H9 (cell line): ENCODE data around the gene SLIT1. TPM values are rescaled to one million over a fixed set of nuclear protein-coding genes. Genes with fewer than 3 reads are reported as not detected.

ENCODE experiments used
- DNase-seq: peaks from one replicate; pipeline ENCODE4 v3.0.0-alpha.2; 2017
- H2AFZ ChIP-seq: one replicate; pipeline ENCODE4 v1.6.1; 2013; ENCODE audit warnings: mild to moderate bottlenecking, low read length, control low read depth, moderate library complexity
- H2AK5ac ChIP-seq: 2 replicates; pipeline ENCODE4 v1.6.1; 2013; ENCODE audit warnings: low read length, control low read depth, mixed read lengths; ENCODE audit not compliant: insufficient read length
- H2BK120ac ChIP-seq: one replicate; pipeline ENCODE4 v1.6.1; 2013; ENCODE audit warnings: low read depth, mild to moderate bottlenecking, low read length, control low read depth, inconsistent platforms; ENCODE audit not compliant: poor library complexity, severe bottlenecking
- H2BK12ac ChIP-seq: 2 replicates; pipeline ENCODE4 v1.6.1; 2013; ENCODE audit warnings: low read length, control low read depth, mixed read lengths, low read depth; ENCODE audit not compliant: insufficient read length
- H2BK15ac ChIP-seq: 2 replicates; pipeline ENCODE4 v1.6.1; 2013; ENCODE audit warnings: low read depth, low read length, control low read depth
- H2BK20ac ChIP-seq: one replicate; pipeline ENCODE4 v1.6.1; 2013; ENCODE audit warnings: low read depth, mild to moderate bottlenecking, low read length, control low read depth, inconsistent platforms; ENCODE audit not compliant: poor library complexity, severe bottlenecking
- H2BK5ac ChIP-seq: 2 replicates; pipeline ENCODE4 v1.6.1; 2013; ENCODE audit warnings: low read length, control low read depth, mixed read lengths; ENCODE audit not compliant: insufficient read length
- H3K14ac ChIP-seq: 2 replicates; pipeline ENCODE4 v1.6.1; 2013; ENCODE audit warnings: low read length, control low read depth; ENCODE audit not compliant: insufficient read depth
- H3K18ac ChIP-seq: 2 replicates; pipeline ENCODE4 v1.6.1; 2013; ENCODE audit warnings: low read depth, mild to moderate bottlenecking, mixed read lengths, low read length, control low read depth; ENCODE audit not compliant: insufficient read length
- H3K23ac ChIP-seq: 2 replicates; pipeline ENCODE4 v1.6.1; 2013; ENCODE audit warnings: low read length, control low read depth, mixed read lengths, low read depth; ENCODE audit not compliant: insufficient read length
- H3K23me2 ChIP-seq: 2 replicates; pipeline ENCODE4 v1.6.1; 2013; ENCODE audit warnings: low read depth, mild to moderate bottlenecking, mixed read lengths, low read length, control low read depth; ENCODE audit not compliant: insufficient read length, poor library complexity, severe bottlenecking
- H3K27ac ChIP-seq: 2 replicates; pipeline ENCODE4 v1.5.1; 2013; ENCODE audit warnings: low read length, control low read depth, mixed read lengths, low read depth; ENCODE audit not compliant: insufficient read length
- H3K27me3 ChIP-seq: 2 replicates; pipeline ENCODE4 v1.6.1; 2013; ENCODE audit warnings: low read length, control low read depth, inconsistent platforms; ENCODE audit not compliant: insufficient read depth
- H3K4ac ChIP-seq: 2 replicates; pipeline ENCODE4 v1.6.1; 2013; ENCODE audit warnings: low read depth, mild to moderate bottlenecking, control low read depth, inconsistent platforms, low read length, moderate library complexity
- H3K4me1 ChIP-seq: 2 replicates; pipeline ENCODE4 v1.6.1; 2013; ENCODE audit warnings: low read length, control low read depth, inconsistent platforms; ENCODE audit not compliant: insufficient read depth
- H3K4me2 ChIP-seq: 2 replicates; pipeline ENCODE4 v1.6.1; 2013; ENCODE audit warnings: low read length, control low read depth, mixed read lengths; ENCODE audit not compliant: insufficient read length, insufficient read depth
- H3K56ac ChIP-seq: 2 replicates; pipeline ENCODE4 v1.6.1; 2013; ENCODE audit warnings: low read depth, mild to moderate bottlenecking, mixed read lengths, low read length, control low read depth; ENCODE audit not compliant: insufficient read length
- H3K79me1 ChIP-seq: 2 replicates; pipeline ENCODE4 v1.6.1; 2013; ENCODE audit warnings: low read depth, mild to moderate bottlenecking, moderate library complexity, low read length, control low read depth, inconsistent platforms; ENCODE audit not compliant: insufficient read depth, poor library complexity, severe bottlenecking
- H3K79me2 ChIP-seq: 2 replicates; pipeline ENCODE4 v1.6.1; 2013; ENCODE audit warnings: low read length, control low read depth, inconsistent platforms; ENCODE audit not compliant: insufficient read depth
- H3K9ac ChIP-seq: 2 replicates; pipeline ENCODE4 v1.6.1; 2013; ENCODE audit warnings: low read length, control low read depth, mixed read lengths; ENCODE audit not compliant: insufficient read length; ENCODE audit errors: extremely low read depth
- H3K9me3 ChIP-seq: one replicate; pipeline ENCODE4 v1.6.1; 2013; ENCODE audit warnings: low read depth, low read length, inconsistent platforms; ENCODE audit not compliant: control insufficient read depth
- H3T11ph ChIP-seq: one replicate; pipeline ENCODE4 v1.6.1; 2013; ENCODE audit warnings: mild to moderate bottlenecking, low read length, control low read depth, inconsistent platforms
- H4K20me1 ChIP-seq: one replicate; pipeline ENCODE4 v1.6.1; 2013; ENCODE audit not compliant: control insufficient read depth, insufficient read length, insufficient read depth
- H4K5ac ChIP-seq: 2 replicates; pipeline ENCODE4 v1.6.1; 2013; ENCODE audit warnings: low read depth, mild to moderate bottlenecking, mixed read lengths, low read length, control low read depth; ENCODE audit not compliant: insufficient read length
- H4K8ac ChIP-seq: replicated peaks from 2 replicates; pipeline ENCODE4 v1.6.1; 2013; ENCODE audit warnings: low read length, control low read depth, mixed read lengths, low read depth; ENCODE audit not compliant: insufficient read length
- H4K91ac ChIP-seq: 2 replicates; pipeline ENCODE4 v1.6.1; 2013; ENCODE audit warnings: low read depth, mild to moderate bottlenecking, moderate library complexity, mixed read lengths, low read length, control low read depth; ENCODE audit not compliant: insufficient read length
- H3K27ac Mint-ChIP-seq, 3 experiments: 2 replicates in 2 of 3; 3 replicates in 1 of 3; pipeline ENCODE4 v1.8.0; 2020 to 2021; ENCODE audit warnings: mixed read lengths in 3 of 3, mild to moderate bottlenecking in 1 of 3, moderate library complexity in 1 of 3
- H3K27me3 Mint-ChIP-seq: 2 replicates; pipeline ENCODE4 v1.8.0; 2021; ENCODE audit warnings: low read depth, mild to moderate bottlenecking, moderate library complexity, mixed read lengths
- H3K36me3 Mint-ChIP-seq, 3 experiments: 2 replicates in 2 of 3; 3 replicates in 1 of 3; pipeline ENCODE4 v1.8.0; 2020 to 2021; ENCODE audit warnings: low read depth in 3 of 3, mixed read lengths in 3 of 3; ENCODE audit not compliant: insufficient read depth in 1 of 3
- H3K4me1 Mint-ChIP-seq, 2 experiments: 2 replicates each; pipeline ENCODE4 v1.8.0; 2020; ENCODE audit warnings: mixed read lengths in 2 of 2
- H3K4me3 Mint-ChIP-seq, 2 experiments: 2 replicates in 1 of 2; 3 replicates in 1 of 2; pipeline ENCODE4 v1.8.0; 2020 to 2021; ENCODE audit warnings: mild to moderate bottlenecking in 2 of 2, mixed read lengths in 2 of 2, moderate library complexity in 1 of 2
- H3K9me3 Mint-ChIP-seq, 2 experiments: 2 replicates in 1 of 2; 3 replicates in 1 of 2; pipeline ENCODE4 v1.8.0; 2020; ENCODE audit warnings: mild to moderate bottlenecking in 2 of 2, mixed read lengths in 2 of 2, moderate library complexity in 1 of 2
- CTCF ChIP-seq: fragments of 200-600 bp; sonication (generic); conservative IDR thresholded peaks from 3 replicates; pipeline ENCODE4 v1.8.0; 2021; ENCODE audit warnings: antibody characterized with exemption, mild to moderate bottlenecking
- WGBS: extraction: QIAGEN DNeasy Blood & Tissue Kit; methylation state at CpG from one replicate; pipeline ENCODE4 v1.1.7; 2013; ENCODE audit warnings: missing lambda C conversion rate, low lambda C conversion rate, mixed read lengths; ENCODE audit not compliant: insufficient read length; ENCODE audit errors: extremely low coverage; 5-methylcytosine and 5-hydroxymethylcytosine counted together
- total RNA-seq: library from RNA; stranded (reverse); gene quantifications from 2 replicates; pipeline ENCODE4 v1.2.1, GENCODE V29; 2021

SLIT1 gene
- total RNA-seq, 1 experiment from 2014 or later = 0.57 TPM

- DNase-seq = no peak
- no peak overlapping the region; a peak in 2 of 7 replicates for H3K27ac Mint-ChIP-seq
- no CpG with 5 or more reads among the region's 14 CpGs for WGBS
Observed at GRCh38 chr10:96998329-96998888, 187.3 kb downstream of the SLIT1 start.

More at GRCh38 chr10:96998329-96998888, 187.3 kb downstream of the SLIT1 start:
- Mint-ChIP-seq H3K36me3 (no peaks in the 10 kb centered on the region; a peak in 1 of 7 replicates), H3K4me1 (0 out of 4 replicates have a peak, but pooled peaks cover 2% of the 10 kb centered on the region in 2 experiments), H3K9me3 (no peaks in the 10 kb centered on the region), H3K27me3 (no peaks in the 10 kb centered on the region), H3K4me3 (no peak overlapping the region)
- Histone ChIP-seq H3K27me3 (no peaks in the 10 kb centered on the region), H4K8ac (no peak overlapping the region), H3T11ph (no peak overlapping the region), H2BK20ac (no peak overlapping the region), H3K23me2 (no peaks in the 10 kb centered on the region), H3K4me2 (no peak overlapping the region), H3K18ac (no peak overlapping the region), H3K79me2 (no peaks in the 10 kb centered on the region), H4K5ac (no peak overlapping the region), H4K91ac (no peak overlapping the region), H3K9me3 (no peaks in the 10 kb centered on the region), H2BK120ac (no peak overlapping the region), H3K27ac (no peak overlapping the region), H3K56ac (no peak overlapping the region), H3K4me1 (no peaks in the 10 kb centered on the region), H3K79me1 (no peaks in the 10 kb centered on the region), H3K9ac (no peak overlapping the region), H3K23ac (no peak overlapping the region), H2BK15ac (no peak overlapping the region), H3K14ac (no peak overlapping the region), H2BK12ac (no peak overlapping the region), H2AFZ (no peak overlapping the region), H3K4ac (no peak overlapping the region), H4K20me1 (no peaks in the 10 kb centered on the region), H2BK5ac (no peak overlapping the region), H2AK5ac (no peak overlapping the region)
- no peak for TF ChIP-seq CTCF
